Ascending aorta (tissue), 2 donors: ENCODE data around the gene ADH6. TPM values are rescaled to one million over a fixed set of nuclear protein-coding genes. Genes with fewer than 3 reads are reported as not detected.
"Not testable (repeated sequence)": the region's sequence is repeated elsewhere in the genome, so short reads cannot be mapped to it uniquely, and the experiment has no call there.

Experiments
- DNase-seq, 2 donors: peaks; one replicate each; pipeline ENCODE4 v3.0.0-alpha.2; 2019; ENCODE audit warnings: low spot score in 2 of 2
- H3K27ac ChIP-seq, 2 donors: fragments of 200-600 bp; sonication (generic); one replicate each; pipeline ENCODE4 v1.5.1; 2016 to 2017; ENCODE audit warnings: mild to moderate bottlenecking in 1 of 2
- H3K27me3 ChIP-seq: fragments of 200-600 bp; sonication (generic); one replicate; pipeline ENCODE4 v1.5.1; 2017
- H3K36me3 ChIP-seq, 2 donors: fragments of 200-600 bp; sonication (generic); one replicate each; pipeline ENCODE4 v1.5.1; 2016
- H3K4me1 ChIP-seq, 2 donors: fragments of 200-600 bp; sonication (generic); one replicate each; pipeline ENCODE4 v1.5.1; 2016 to 2017; ENCODE audit warnings: mild to moderate bottlenecking in 1 of 2
- H3K4me3 ChIP-seq, 2 donors: fragments of 200-600 bp; sonication (generic); one replicate each; pipeline ENCODE4 v1.5.1; 2016 to 2017; ENCODE audit warnings: mild to moderate bottlenecking in 1 of 2
- H3K9me3 ChIP-seq, 2 donors: fragments of 200-600 bp; sonication (generic); one replicate each; pipeline ENCODE4 v1.5.1; 2016
- intact Hi-C: fragments of 100-400 bp; cut with DNase I; formaldehyde crosslinking; loops from one replicate; pipeline ENCODE4 v1.15.1; 2023
- total RNA-seq: library from RNA; depleted of rRNA; stranded (reverse); fragments of >200 nt; gene quantifications from one replicate; pipeline ENCODE4 v1.1.0, GENCODE V29; 2016
- TF ChIP-seq, protein P1 (sequence below), 3 experiments: fragments of 200-600 bp in 2 of 3; fragments of 450-650 bp in 1 of 3; sonication (generic) in 2 of 3; IDR thresholded peaks; one replicate each; pipeline ENCODE4 v1.5.1; 2016 to 2019; ENCODE audit warnings: antibody characterized with exemption in 3 of 3, mild to moderate bottlenecking in 1 of 3, moderate library complexity in 1 of 3

Gene ADH6
- total RNA-seq, 1 donor from 2014 or later: not detected

DNA sequence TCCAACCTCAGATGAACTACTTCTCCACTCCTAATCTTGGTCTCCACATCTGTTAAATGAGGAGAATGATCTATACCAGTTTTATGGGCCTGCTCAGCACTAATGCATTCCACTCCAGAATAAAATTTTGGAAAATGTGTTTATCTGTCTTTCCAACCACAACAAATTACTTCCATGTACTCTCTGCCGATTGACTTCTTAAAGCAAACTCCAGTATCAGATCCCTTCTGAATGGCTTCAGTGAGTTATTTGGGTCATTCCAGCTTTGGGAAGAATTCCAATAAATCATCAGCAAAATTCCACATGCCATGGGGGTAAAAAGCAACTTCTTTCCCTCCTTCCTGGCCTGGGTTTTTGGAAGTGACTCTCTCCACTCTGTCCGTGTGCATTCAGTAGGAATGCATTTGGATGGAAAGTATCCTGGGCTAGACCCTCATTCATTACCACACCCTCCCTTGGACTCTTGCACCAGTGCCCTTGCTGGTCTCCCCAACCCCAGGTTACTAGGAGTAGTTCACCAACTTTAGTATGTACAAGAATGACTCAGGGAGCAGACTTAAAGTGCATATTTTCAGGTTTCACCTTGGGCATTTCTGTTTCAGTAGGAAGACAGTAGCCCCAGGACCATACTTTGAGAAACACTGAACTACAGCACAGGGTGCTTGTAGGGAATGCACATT lies 15.4 kb upstream of the ADH6 start:
- TF ChIP-seq, protein P1, sequence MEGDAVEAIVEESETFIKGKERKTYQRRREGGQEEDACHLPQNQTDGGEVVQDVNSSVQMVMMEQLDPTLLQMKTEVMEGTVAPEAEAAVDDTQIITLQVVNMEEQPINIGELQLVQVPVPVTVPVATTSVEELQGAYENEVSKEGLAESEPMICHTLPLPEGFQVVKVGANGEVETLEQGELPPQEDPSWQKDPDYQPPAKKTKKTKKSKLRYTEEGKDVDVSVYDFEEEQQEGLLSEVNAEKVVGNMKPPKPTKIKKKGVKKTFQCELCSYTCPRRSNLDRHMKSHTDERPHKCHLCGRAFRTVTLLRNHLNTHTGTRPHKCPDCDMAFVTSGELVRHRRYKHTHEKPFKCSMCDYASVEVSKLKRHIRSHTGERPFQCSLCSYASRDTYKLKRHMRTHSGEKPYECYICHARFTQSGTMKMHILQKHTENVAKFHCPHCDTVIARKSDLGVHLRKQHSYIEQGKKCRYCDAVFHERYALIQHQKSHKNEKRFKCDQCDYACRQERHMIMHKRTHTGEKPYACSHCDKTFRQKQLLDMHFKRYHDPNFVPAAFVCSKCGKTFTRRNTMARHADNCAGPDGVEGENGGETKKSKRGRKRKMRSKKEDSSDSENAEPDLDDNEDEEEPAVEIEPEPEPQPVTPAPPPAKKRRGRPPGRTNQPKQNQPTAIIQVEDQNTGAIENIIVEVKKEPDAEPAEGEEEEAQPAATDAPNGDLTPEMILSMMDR (IDR thresholded peaks at IDR 0.05): no peak
- Histone ChIP-seq H3K27me3 (no peaks in the 10 kb centered on the region), H3K27ac (peak overlapping the region; percentile 24 to 52), H3K36me3 (no peaks in the 10 kb centered on the region), H3K9me3 (peaks cover 3 to 21% of the 10 kb centered on the region in 2 donors), H3K4me1 (peaks cover 0 to 8% of the 10 kb centered on the region in 2 donors), H3K4me3 (no peak overlapping the region)
- DNase-seq: no peak
- intact Hi-C loops: no loop called here

DNA sequence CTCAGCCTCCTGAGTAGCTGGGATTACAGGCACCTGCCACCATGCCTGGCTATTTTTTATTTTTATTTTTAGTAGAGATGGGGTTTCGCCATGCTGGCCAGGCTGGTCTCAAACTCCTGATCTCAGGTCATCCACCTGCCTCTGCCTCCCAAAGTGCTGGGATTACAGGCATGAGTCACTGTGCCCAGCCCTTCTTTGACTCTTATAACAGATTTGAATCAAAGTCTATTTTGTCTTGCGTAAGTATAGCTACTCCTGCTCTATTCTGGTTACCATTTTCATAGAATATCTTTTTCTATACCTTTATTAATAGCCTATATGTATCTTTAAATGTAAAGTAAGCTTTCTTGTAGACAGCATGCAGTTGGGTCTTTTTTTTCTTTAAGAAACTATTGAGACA lies 14.4 kb upstream of the ADH6 start:
- H3K36me3 ChIP-seq, H3K27me3 ChIP-seq, H3K4me1 ChIP-seq, H3K4me3 ChIP-seq, H3K27ac ChIP-seq, intact Hi-C loops, DNase-seq: not testable (repeated sequence)
- H3K9me3 ChIP-seq: peaks cover 3 to 21% of the 10 kb centered on the region in 2 donors

DNA sequence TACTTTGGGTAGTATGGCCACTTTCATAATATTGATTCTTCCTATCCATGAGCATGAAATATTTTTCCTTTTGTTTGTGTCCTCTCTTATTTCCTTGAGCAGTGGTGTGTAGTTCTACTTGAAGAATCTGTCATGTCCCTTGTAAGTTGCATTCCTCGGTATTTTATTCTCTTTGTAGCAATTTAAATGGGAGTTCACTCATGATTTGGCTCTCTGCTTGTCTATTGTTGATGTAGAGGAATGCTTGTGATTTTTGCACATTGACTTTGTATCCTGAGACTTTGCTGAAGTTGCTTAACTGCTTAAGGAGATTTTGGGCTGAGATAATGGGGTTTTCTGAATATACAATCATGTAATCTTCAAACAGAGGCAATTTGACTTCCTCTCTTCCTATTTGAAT lies 9.7 kb upstream of the ADH6 start:
- H3K4me1 ChIP-seq, H3K36me3 ChIP-seq, H3K27ac ChIP-seq, H3K4me3 ChIP-seq, DNase-seq, intact Hi-C loops, H3K27me3 ChIP-seq: not testable (repeated sequence)
- H3K9me3 ChIP-seq: peaks cover 3 to 31% of the 10 kb centered on the region in 2 donors

DNA sequence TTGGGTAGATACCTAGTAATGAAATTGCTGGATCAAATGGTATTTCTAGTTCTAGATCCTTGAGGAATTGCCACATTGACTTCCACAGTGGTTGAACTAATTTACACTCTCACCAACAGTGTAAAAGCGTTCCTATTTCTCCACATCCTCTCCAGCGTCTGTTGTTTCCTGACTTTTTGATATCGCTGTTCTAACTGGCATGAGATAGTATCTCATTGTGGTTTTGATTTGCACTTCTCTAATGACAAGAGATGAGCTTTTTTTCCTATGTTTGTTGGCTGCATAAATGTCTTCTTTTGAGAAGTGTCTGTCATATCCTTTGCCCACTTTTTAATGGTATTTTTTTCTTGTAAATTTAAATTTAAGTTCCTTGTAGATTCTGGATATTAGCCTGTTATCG lies 8.6 kb upstream of the ADH6 start:
- intact Hi-C loops, DNase-seq: not testable (repeated sequence)
- peaks cover 3 to 31% of the 10 kb centered on the region in 2 donors for H3K9me3 ChIP-seq

DNA sequence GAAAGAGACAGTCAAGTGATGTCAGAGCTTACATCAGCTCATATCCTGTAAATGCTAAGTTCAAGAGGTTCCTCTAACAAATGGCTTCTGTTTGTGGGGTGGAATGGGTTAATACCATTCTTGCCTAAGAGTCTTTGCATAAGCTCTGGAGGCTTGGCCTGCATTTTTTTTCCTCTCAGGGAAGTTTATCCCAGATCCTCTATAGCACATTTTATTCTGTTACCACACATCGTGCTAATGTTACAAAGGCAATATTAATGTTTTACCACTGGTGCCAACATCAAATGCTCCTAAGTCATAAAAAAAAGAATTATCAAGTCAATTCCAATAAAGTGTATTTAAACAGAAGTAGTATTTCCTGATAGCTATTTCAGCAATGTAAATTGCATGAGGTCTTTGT lies 2.9 kb upstream of the ADH6 start:
- H3K27me3 ChIP-seq: no peaks in the 10 kb centered on the region
- H3K27ac ChIP-seq: no peak overlapping the region
- no peak for DNase-seq
- no peaks in the 10 kb centered on the region for H3K4me1 ChIP-seq
- no peaks in the 10 kb centered on the region for H3K36me3 ChIP-seq
- intact Hi-C loops: no loop called here
- TF ChIP-seq, protein P1 (IDR thresholded peaks at IDR 0.05): no peak
- H3K9me3 ChIP-seq: peaks cover 0 to 9% of the 10 kb centered on the region in 2 donors
- H3K4me3 ChIP-seq: no peak overlapping the region

More for the DNA sequence above, 8.6 kb upstream of the ADH6 start:
- not testable (repeated sequence) for H3K4me1 ChIP-seq, H3K36me3 ChIP-seq, H3K27me3 ChIP-seq, H3K4me3 ChIP-seq, H3K27ac ChIP-seq

DNA sequence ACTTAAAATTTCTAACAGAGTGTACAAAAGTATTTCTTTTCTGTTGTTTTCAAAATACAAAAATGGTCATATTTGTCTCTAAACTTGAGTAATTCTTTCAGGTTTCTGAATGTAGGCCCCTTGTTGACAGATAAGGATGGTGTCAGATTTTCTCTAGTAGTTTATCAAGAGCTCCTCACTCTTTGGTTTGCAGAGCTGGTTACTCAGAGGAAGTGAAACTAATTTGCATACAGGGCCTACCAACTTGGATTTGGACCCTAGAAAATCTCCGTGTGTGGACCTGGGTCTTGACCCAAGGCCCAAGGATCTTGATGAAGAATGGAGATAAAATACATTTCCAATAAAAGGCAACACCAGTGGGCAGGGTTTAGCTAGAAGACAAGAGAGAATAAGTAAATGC lies 433 bp upstream of the ADH6 start:
- H3K4me3 ChIP-seq: no peak overlapping the region
- no peak for DNase-seq
- H3K27me3 ChIP-seq: no peaks in the 10 kb centered on the region
- intact Hi-C loops: no loop called here
- H3K4me1 ChIP-seq: no peaks in the 10 kb centered on the region
- no peaks in the 10 kb centered on the region for H3K36me3 ChIP-seq
- TF ChIP-seq, protein P1 (IDR thresholded peaks at IDR 0.05): no peak
- H3K27ac ChIP-seq: no peak overlapping the region
- H3K9me3 ChIP-seq: no peaks in the 10 kb centered on the region

DNA sequence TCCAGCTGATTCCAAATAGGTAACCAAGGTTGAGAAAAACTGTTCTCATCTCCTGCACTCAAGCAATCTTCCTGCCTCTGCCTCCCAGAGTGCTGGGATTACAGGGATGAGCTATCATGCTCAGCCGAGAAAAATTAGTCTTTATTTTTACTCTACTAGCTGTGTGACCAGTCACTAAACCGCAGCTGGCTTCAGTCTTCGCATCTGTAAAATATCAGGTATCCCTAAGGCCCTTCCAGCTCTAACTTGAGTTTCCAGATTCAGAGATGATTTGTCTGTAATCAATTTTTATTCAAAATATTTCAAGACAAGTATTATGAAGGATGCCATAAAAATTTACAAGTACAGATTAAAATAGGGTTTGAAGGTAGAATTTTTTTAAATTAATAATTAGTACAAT lies 3.5 kb downstream of the ADH6 start:
- no peak overlapping the region for H3K4me3 ChIP-seq
- TF ChIP-seq, protein P1 (IDR thresholded peaks at IDR 0.05): no peak
- no peaks in the 10 kb centered on the region for H3K27me3 ChIP-seq
- intact Hi-C loops: no loop called here
- no peaks in the 10 kb centered on the region for H3K4me1 ChIP-seq
- no peak overlapping the region for H3K27ac ChIP-seq
- no peaks in the 10 kb centered on the region for H3K36me3 ChIP-seq
- no peaks in the 10 kb centered on the region for H3K9me3 ChIP-seq
- no peak for DNase-seq
